Stimulated activated CD4-positive, alpha-beta T cell treated with anti-CD3 and anti-CD28 coated beads, Interleukin-15, amount 100 ng/mL, for 48 hours (primary cell): ENCODE results near the gene CLN6.

Experiments
- DNase-seq, 2 donors: peaks; one replicate each; pipeline ENCODE4 v3.0.0-alpha.2; 2020; ENCODE audit warnings: low read depth in 2 of 2

CLN6 gene

DNA sequence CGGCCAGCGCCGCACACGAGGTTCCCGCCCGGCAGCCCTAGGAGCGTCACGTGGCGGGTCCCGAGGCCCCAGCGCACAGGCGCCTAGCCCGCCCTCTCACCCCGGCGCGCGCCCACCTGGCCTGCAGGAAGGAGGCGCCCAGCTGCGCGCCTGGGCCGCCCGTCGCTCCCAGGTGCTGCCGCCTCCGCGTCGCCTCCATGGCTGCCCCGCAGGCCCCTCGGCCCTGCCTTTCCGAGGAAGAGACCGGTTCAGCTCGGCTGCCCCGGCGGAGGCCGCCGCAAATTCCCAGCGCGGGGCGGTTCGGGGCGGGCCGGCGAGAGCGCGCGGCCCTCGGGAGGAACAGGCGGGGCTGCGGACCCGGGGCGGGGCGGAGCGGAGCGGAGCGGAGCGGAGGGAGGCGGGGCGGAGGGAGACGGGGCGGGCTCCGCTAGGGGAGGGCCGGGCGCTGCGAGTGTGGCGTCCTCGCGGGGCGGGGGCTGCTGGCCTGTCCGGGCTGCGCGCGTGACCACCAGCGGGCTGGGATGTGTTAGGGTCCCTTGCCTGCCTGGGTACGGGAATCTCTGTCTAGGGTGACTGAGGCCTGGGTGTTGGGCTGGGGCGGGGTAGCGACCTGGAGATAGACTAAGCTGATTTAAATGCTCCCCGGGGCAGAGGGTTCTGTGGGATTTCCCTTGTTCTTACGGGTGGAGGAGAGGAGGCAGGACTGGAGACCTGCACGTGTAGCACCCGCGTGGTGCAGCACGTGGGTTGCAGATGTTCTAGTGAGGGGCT is at the start of gene CLN6:
CLN6 (minus strand) TSS at position 343 of the 771 bp plus-strand sequence; CDS start at position 199, 144 bp downstream.
- DNase-seq: peak; percentile 65 to 89

DNA sequence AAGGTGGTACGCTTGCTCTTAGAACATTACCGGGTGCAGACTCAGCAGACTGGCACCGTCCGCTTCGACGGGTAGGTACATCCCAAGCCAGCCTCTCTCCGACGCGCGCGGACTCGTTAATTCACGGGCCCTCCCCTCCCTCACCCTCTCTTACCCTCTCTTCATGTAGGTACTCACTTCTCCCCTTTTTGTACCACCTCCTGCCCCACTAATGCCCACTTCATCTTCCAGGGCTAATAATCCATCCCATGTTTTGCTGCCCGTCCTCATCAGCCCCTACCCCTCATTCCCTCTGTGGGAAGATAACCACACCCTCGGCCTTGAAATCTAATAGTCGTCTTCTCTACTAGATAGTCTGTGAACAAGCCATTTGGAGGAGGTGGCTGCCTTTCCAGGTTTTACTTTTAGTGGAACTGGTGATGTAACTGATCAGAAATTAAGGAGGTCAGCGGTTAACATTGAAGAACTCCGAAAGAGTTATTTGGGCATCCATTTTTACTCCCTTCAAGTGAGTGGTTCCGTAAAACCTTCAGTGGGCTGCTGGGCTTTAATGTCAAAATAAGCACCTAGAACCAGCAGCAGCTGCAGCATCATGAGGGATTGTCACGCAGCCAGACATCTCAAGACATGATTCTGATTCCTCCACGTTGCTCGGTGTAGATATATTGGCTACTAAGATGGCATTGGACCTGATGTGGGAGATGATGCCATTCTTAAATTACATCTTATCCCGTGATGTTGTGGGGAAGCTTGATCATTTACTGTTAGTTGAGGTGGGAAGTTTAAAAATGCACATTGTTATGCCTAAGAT is 49.3 kb upstream of the CLN6 start:
- no peak for DNase-seq

DNA sequence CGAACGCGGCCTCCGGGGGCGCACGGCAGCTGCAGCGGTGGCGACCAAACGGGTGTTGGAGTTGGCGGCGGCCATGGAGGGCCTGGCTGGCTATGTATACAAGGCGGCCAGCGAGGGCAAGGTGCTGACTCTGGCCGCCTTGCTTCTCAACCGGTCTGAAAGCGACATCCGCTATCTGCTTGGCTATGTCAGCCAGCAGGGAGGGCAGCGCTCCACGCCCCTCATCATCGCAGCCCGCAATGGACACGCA is 48.7 kb upstream of the CLN6 start:
- DNase-seq: no peak

DNA sequence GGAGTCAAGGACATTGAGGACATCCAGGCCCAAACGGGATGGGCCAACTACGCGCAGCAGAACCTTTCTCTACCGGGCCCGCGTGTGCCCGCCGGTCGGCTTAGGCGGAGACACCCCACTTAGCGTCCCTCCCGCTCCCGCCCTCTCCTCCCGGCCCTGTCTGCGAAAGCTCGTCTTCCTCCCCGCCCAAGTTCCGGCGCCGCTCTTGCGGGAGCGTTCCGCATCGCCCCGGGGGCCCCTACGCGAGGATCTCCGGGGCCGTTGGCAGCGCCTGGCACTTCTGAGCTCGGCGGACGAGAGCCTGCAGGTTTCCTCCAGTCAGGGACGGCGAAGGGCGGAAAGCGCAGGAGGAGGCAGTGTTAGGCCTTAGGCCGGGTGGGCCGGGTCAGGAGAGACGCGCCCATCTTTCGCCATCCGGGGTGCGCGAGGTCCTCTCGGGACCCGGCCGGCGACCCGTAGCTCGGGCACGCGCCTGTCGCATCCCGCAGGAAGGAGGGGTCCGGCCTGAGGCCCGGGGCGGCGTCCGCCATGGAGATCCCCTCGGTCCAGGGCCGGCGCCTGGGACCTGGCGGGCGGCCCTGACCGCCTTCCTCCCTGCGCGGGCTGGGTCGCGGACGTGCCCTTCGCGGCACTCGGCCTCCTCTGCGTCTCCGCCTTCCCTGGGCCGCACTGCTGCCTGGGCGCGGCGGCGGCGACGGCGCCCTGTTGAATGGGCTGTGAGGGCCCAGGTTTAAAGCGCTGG is 48.2 kb upstream of the CLN6 start, which contains the start of gene FEM1B:
FEM1B (plus strand) TSS at position 143 of the 742 bp plus-strand sequence. CDS start 673 bp downstream, outside the sequence.
- peak; percentile 82 to 83 for DNase-seq

DNA sequence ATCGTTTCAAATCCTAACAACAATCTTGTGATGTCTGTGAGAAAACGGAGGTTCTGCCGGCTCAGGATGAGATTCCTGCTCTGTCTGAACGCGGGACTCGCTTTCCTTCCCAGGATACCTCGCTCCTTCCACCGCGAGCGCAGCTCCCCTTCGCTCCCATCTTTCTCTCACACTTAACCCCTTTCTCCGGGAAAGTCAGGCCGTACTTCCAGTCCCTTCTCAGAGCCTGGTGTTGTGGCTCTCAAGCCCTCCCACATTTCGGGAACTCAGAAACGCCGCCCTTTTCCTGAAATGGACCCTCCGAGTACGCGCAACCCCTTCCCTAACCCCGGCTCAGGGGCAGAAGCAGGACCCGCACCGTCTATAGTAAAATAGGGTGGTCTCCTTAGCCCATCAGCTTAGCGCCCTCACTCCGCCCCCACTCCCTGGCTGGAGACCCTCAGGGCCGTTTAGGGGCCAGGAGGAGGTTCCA is 47.6 kb upstream of the CLN6 start:
- DNase-seq: no peak

DNA sequence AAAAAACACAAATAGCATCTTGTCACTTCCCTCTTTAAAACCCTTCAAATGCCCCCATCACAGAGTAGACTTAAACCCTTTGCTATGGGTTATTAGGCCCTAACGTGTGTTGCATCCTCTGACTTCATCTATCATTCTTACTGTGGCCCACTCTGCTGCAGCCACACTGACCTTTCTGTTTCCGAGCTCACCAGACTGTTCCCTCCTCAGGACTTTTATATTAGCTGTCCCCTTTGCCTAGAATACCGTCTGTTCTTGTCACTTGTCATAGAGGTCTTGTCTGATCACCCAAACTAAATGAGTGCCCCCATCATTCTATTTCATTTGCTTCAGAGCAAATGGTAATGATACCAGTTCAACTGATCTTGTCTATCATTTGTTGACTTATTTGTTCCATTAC is 47.1 kb upstream of the CLN6 start:
- no peak for DNase-seq

DNA sequence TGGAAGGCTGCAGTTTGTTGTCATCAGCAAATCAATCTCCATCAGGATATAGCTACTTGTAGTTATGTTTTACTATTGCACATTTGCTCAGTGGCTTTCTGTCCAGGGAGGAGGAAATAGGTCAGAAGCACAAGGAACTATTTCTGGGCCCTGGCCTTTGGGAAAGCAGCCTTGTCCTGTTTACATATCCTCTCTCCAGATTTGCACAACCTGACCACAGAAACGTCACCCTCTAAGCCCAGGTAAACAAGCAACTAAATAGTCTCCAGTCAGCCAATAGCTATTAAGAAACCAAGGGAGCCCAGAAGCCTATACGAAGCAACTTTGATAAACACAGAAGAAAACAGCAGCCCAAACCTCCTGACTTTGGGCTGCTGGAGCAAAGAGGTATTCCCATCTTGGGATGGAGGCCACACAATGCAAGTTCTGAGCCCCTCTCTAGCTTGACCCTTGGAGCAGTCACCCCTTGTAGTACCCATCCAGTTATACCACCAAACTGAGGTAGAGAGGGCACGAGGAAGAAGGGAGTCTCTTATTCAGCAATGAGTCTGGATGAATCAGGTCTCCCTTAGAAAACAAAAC is 45.7 kb upstream of the CLN6 start:
- DNase-seq: no peak

DNA sequence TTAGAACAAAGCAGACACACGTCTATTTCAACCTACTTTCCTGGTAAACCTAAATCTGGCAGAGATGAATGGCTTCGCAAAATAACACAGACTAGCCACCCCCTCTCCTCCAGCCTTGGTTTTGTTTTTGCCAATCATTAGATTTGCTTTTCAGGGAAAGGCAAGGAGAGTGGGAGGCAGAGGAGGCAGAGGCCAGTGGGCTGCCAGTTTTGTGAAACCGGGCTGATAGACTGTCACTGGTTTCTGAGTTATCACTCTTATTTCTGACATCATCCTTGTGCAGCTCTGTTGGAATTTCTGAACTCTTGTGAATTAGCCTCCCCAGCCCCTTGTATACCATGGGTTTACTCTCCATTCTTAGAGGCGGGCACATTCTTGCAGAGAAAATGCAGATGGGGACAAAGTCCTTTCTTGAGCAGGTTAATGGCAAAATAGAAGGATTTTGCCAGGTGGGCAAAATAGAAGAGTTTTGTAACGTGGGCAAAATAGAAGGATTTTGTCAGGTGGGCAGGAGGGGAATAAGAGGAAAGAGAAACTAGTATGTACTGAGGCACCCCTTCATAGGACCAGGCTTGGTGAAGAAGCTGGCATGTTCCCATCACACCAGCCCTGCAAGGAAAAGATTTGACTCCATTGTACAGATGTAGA is 44.8 kb upstream of the CLN6 start:
- DNase-seq: no peak

DNA sequence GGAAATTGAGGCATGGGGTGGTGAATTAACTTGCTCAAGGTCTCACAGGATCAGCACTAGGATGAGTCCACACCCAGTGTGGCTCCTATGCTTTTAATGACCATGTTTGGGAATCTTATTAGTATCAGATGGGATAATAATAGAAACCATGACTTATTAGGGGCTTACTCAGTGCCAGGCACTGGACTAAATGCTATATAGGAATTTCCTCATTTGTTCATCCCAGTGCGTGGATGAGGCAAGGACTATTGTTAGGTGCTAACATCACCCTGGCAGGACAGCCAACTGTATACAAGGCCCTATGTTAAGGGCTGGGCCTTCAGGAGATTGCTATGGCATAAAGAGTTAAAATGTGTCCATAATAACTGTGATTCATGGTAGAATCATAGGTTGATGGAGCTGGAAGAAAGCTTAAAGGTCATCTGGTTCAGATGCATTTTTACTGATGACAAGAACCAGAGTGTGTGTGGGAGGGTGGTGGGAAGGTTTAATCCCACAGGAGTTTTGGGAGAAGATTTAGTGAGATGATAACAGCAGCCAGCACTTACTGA is 43.3 kb upstream of the CLN6 start:
- DNase-seq: no peak

DNA sequence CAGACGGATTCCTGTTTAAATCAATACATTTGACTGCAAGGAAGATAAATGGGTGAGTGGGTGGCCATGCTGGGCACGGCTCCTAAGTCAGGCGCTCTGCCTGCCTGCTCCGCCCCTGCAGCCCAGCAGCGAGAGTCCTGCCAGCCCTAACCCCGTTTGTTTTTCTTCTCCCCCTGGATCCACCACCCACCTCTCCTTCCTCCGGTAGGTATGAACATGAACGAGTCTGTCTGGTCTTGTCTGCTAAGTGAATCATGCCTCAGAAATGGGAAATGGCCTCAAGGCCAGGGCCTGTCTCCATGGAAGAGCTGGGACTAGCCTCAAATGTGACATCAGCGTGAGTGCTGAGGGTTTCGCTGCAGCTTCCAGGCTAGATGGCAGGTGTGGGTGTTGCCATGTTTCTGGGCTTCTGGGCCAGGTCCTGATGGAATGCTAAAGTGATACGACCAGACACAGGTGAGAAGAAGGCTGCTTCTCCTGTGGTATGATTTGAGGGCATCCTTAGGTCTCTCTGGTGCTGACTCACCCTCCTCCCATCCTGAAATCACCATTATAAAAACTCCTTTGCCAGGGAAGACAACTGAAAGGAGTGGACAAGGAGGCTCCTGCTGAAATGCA is 42.4 kb upstream of the CLN6 start:
- no peak for DNase-seq

DNA sequence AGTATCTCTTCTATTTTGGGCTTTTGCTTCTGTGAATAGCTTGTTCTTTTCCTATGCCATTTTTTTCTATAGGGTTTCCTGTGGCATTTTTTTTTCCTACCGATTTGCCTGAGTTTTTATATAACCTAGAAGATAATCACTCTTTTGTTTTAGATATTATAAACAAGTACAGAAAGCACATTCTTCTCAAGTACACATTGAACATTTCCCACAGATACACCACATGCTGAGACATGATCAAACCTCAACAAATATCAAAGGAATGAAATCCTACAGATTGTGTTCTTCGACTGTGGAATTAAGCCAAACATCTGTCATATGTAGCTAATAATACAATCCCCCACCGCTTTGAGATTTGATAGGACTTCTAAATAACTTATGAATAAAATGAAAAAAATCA is 38.9 kb upstream of the CLN6 start:
- no peak for DNase-seq

DNA sequence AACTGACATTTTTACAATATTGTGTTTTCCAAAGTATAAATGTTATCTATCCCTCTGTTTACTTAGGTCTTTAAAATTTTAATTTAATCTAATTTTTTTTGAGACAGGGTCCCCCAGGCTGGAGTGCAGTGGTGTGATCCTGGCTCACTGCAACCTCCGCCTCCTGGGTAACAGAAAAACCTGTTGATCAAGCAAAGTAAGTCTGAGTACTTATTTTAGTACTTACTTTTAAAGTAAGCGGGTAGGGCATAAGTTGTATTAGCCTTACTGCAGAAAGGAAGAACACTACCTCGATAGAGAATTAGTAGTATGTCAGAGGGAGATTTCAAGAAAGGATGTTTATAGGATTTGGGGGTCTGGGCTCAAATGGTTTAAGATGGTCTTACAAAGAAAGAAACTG is 36.1 kb upstream of the CLN6 start:
- DNase-seq: no peak

DNA sequence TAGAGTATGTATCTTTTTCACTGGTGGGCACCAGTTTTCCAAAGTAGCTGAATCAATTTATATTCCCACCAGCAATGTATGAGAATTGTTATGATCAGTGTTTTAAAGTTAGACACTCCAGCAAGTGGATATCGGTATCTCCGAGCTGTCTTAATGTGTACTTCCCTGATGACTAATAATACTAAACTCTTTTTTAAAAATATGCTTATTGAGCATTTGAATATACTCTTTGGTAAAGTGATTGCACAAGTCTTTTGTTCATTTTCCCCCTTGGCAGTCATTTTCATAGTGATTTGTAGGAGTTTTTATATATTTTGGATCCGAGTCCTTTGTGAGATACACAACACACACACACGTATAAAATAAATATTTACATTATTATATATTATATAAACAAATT is 35.6 kb upstream of the CLN6 start:
- DNase-seq: no peak

DNA sequence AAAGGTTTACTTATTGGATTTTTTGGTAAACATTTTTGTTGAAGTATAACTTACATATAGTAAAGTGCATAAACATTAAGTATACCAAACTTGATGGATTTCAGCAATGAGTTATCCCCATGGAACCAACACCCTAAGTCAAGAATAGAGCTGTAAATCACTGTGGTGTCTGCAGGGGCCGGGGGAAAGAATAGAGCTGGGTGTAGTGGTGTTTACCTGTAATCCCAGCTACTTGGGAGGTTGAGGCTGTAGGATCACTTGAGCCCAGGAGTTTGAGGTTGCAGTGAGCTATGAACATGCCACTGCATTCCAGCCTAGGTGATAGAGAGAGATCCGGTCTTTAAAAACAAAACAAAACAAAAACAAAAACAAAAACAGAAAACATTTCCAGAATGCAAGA is 34.8 kb upstream of the CLN6 start:
- no peak for DNase-seq

DNA sequence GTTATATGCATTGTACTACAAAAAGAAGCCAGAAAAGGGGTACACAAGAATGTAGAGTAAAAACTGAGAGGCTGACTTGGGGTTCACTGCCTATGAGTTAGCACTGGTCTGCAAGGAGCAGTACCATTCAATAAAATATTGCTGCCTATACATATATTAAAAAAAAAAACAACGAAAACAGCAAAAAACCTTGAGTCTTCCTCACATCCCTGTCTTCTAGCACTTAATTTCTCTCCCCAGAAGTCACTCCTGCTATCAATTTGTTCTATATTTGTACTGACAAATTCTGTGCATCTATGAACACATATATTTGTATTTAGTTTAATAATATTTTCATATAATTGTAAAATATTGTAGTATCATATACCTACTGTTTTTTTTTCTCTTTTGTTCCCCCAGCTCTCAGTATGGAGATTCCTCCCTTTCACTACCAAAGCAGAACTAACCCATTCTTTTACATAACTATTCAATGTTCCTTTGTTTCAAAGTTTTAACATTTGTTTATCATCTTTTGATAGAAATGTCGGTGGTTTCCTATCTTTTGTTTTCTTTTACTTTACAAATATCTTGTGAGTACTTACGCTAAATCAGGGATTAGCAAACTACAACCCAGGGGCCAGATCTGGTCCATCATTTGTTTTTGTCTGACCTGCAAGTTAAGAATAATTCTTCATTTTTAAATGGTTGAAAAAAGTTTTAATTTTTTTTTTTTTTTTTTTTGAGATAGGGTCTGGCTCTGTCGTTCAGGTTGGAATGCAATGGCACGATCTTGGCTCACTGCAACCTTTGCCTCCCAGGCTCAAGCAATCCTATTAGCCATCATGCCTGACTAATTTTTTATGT is 33.2 kb upstream of the CLN6 start:
- no peak for DNase-seq

DNA sequence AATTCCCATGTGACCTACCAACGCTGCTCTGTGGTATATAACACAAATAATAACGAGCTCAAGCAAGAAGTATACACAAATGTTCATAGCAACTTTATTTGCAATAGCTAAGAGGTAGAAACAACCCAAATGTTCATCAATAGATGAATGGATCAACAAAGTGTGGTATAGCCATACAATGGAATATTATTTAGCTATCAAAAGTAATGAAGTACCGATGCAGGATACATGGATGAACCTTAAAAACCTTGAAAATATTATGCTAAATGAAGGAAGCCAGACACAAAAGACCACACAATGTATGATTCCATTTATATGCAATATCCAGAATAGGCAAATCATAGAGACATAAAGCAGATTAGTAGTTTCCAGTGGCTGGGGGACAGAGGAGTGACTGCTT is 32.5 kb upstream of the CLN6 start:
- no peak for DNase-seq

DNA sequence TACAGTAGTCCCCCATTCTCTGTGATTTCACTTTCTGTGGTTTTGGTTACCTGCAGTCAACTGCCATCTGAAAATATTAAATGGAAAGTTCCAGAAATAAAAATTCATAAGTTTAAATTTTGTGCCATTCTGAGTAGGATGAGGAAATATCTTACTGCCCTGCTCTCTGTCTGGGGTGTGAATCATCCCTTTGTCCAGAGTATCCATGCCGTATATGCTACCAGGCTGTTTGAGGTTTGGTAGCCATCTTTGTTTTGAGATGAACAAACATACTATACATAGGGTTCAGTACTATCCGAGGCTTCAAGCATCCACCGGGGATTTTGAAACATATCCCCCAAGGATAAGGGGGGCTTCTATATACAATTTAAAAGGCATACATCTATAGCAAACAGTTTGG is 31.7 kb upstream of the CLN6 start:
- DNase-seq: no peak

DNA sequence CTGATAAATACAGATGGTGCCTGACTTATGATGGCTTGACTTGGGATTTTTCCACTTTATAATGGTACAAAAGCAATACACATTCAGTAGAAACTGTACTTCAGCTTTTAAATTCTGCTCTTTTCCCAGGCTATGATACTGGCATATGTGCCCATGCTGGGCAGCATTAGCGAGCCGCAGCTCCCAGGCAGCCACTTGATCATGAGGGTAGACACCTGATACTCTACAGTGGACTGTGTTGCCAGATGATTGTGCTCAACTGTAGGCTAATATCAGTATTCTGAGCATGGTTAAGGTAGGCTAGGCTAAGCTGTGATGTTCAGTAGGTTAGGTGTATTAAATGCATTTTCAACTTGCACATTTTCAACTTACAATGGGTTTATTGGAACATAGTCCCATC is 30.4 kb upstream of the CLN6 start:
- no peak for DNase-seq

DNA sequence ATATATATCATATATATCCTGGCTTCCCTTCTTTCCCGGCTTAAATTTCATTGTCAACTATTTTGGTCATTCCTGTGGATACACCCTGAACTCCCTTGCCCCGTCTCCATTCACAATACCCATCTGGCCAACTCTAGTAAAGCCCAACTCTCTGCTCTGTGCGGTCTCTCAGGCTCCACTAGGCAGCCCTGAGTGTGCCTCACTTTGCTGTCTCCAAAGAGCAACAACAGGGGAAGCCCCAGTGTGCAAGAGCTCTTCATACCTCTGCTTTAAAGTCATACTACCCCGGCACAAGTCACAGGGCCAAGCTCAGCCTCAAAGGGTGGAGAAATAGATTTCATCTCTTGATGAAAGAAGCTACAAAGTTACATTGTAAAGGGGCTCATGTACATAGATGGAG is 29.2 kb upstream of the CLN6 start:
- DNase-seq: peak; percentile 10
